SK-N-SH treated with all-trans-retinoic acid at 6 μM for 48 hours (cell line): ENCODE data around the gene KIF1C.

ENCODE experiments used
- ATAC-seq: fragments of 200-7000 bp; cut with Tn5 transposase; 3 replicates; pipeline ENCODE4 v1.9.1; 2020; ENCODE audit warnings: mild to moderate bottlenecking, moderate library complexity
- ARNTL ChIP-seq: fragments of 450-650 bp; formaldehyde crosslinking; IDR thresholded peaks from 2 replicates; pipeline ENCODE4 v1.5.0; 2020; ENCODE audit warnings: low read depth, mild to moderate bottlenecking, moderate library complexity, borderline replicate concordance
- BACH2 ChIP-seq: fragments of 250-450 bp; sonication (Bioruptor Pico); IDR thresholded peaks from 2 replicates; pipeline ENCODE4 v1.9.0; 2021; ENCODE audit warnings: mild to moderate bottlenecking, borderline replicate concordance
- ESRRG ChIP-seq: fragments of 250-450 bp; sonication (Bioruptor Pico); IDR thresholded peaks from 2 replicates; pipeline ENCODE4 v1.6.1; 2021; ENCODE audit warnings: mild to moderate bottlenecking
- GLIS3 ChIP-seq: fragments of 250-450 bp; sonication (Bioruptor Pico); IDR thresholded peaks from 2 replicates; pipeline ENCODE4 v1.5.0; 2020; ENCODE audit warnings: mild to moderate bottlenecking, moderate library complexity
- ISL1 ChIP-seq: fragments of 250-450 bp; sonication (Bioruptor Pico); IDR thresholded peaks from 2 replicates; pipeline ENCODE4 v2.1.2; 2022; ENCODE audit warnings: mild to moderate bottlenecking, moderate library complexity
- OSR1 ChIP-seq: fragments of 250-450 bp; sonication (Bioruptor Pico); IDR thresholded peaks from 2 replicates; pipeline ENCODE4 v1.8.0; 2022; ENCODE audit warnings: moderate library complexity, mild to moderate bottlenecking, inconsistent platforms
- PPARA ChIP-seq: fragments of 250-450 bp; sonication (Bioruptor Pico); IDR thresholded peaks from 2 replicates; pipeline ENCODE4 v1.5.0; 2020; ENCODE audit warnings: mild to moderate bottlenecking, borderline replicate concordance
- SNAI2 ChIP-seq: fragments of 250-450 bp; sonication (Bioruptor Pico); IDR thresholded peaks from 2 replicates; pipeline ENCODE4 v1.5.0; 2020; ENCODE audit warnings: mild to moderate bottlenecking, moderate library complexity
- TCF4 ChIP-seq: fragments of 250-450 bp; sonication (Bioruptor Pico); IDR thresholded peaks from 2 replicates; pipeline ENCODE4 v1.8.0; 2021; ENCODE audit warnings: mild to moderate bottlenecking, moderate library complexity, borderline replicate concordance
- TOX ChIP-seq: fragments of 250-450 bp; sonication (Bioruptor Pico); IDR thresholded peaks from 2 replicates; pipeline ENCODE4 v1.8.0; 2021; ENCODE audit warnings: mild to moderate bottlenecking, moderate library complexity, borderline replicate concordance
- ZFP3 ChIP-seq: fragments of 250-450 bp; sonication (Bioruptor Pico); IDR thresholded peaks from 2 replicates; pipeline ENCODE4 v1.5.0; 2020; ENCODE audit warnings: mild to moderate bottlenecking, moderate library complexity
- ZFP30 ChIP-seq: fragments of 450-650 bp; formaldehyde crosslinking; IDR thresholded peaks from 2 replicates; pipeline ENCODE4 v1.5.0; 2022; ENCODE audit warnings: mild to moderate bottlenecking, moderate library complexity
- ZNF565 ChIP-seq: fragments of 450-650 bp; formaldehyde crosslinking; conservative IDR thresholded peaks from 2 replicates; pipeline ENCODE4 v1.5.0; 2020; ENCODE audit warnings: low read depth, mild to moderate bottlenecking, moderate library complexity
- ZNF70 ChIP-seq: fragments of 450-650 bp; formaldehyde crosslinking; IDR thresholded peaks from 2 replicates; pipeline ENCODE4 v1.5.0; 2020; ENCODE audit warnings: mild to moderate bottlenecking, moderate library complexity
- ZNF8 ChIP-seq: fragments of 450-650 bp; formaldehyde crosslinking; IDR thresholded peaks from 2 replicates; pipeline ENCODE4 v1.5.0; 2020; ENCODE audit warnings: mild to moderate bottlenecking, moderate library complexity
- TF ChIP-seq, protein P1 (sequence below): fragments of 250-450 bp; sonication (Bioruptor Pico); IDR thresholded peaks from 2 replicates; pipeline ENCODE4 v1.5.1; 2020; ENCODE audit warnings: low read depth, mild to moderate bottlenecking, moderate library complexity
- TF ChIP-seq, protein P2 (sequence below): fragments of 250-450 bp; sonication (Bioruptor Pico); IDR thresholded peaks from 2 replicates; pipeline ENCODE4 v1.8.0; 2020; ENCODE audit warnings: mild to moderate bottlenecking, moderate library complexity, borderline replicate concordance
- TF ChIP-seq, protein P3 (sequence below): fragments of 250-450 bp; sonication (Bioruptor Pico); IDR thresholded peaks from 2 replicates; pipeline ENCODE4 v1.5.1; 2021; ENCODE audit warnings: mild to moderate bottlenecking, moderate library complexity
- TF ChIP-seq, protein P4 (sequence below): fragments of 250-450 bp; sonication (Bioruptor Pico); IDR thresholded peaks from 2 replicates; pipeline ENCODE4 v1.8.0; 2021; ENCODE audit warnings: low read depth, mild to moderate bottlenecking, moderate library complexity, borderline replicate concordance
- TF ChIP-seq, protein P5 (sequence below): fragments of 250-450 bp; sonication (Bioruptor Pico); IDR thresholded peaks from 2 replicates; pipeline ENCODE4 v1.5.0; 2020; ENCODE audit warnings: mild to moderate bottlenecking, moderate library complexity

Gene KIF1C

DNA sequence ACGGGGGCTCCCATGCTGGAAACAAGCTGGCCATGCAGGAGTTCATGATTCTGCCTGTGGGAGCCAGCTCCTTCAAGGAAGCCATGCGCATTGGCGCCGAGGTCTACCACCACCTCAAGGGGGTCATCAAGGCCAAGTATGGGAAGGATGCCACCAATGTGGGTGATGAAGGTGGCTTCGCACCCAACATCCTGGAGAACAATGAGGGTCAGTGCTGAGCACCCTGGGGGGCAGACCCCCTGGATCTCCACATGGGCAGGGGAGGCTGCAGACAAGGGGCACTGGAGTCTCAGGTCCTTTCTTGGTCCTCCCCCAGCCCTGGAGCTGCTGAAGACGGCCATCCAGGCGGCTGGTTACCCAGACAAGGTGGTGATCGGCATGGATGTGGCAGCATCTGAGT is 42.7 kb upstream of the KIF1C start:
- TF ChIP-seq, protein P1, sequence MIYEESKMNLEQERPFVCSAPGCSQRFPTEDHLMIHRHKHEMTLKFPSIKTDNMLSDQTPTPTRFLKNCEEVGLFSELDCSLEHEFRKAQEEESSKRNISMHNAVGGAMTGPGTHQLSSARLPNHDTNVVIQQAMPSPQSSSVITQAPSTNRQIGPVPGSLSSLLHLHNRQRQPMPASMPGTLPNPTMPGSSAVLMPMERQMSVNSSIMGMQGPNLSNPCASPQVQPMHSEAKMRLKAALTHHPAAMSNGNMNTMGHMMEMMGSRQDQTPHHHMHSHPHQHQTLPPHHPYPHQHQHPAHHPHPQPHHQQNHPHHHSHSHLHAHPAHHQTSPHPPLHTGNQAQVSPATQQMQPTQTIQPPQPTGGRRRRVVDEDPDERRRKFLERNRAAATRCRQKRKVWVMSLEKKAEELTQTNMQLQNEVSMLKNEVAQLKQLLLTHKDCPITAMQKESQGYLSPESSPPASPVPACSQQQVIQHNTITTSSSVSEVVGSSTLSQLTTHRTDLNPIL (CRISPR knock-in tag), result no peak
- no peak for TF ChIP-seq BACH2 (CRISPR knock-in tag)
- no peak for TF ChIP-seq ESRRG (CRISPR knock-in tag)
- TF ChIP-seq OSR1 (CRISPR knock-in tag), result no peak
- TF ChIP-seq GLIS3 (CRISPR knock-in tag), result no peak
- TF ChIP-seq ZNF8 (CRISPR knock-in tag), result no peak
- TF ChIP-seq TCF4 (CRISPR knock-in tag), result no peak
- no peak for TF ChIP-seq SNAI2 (CRISPR knock-in tag)
- no peak for ATAC-seq

DNA sequence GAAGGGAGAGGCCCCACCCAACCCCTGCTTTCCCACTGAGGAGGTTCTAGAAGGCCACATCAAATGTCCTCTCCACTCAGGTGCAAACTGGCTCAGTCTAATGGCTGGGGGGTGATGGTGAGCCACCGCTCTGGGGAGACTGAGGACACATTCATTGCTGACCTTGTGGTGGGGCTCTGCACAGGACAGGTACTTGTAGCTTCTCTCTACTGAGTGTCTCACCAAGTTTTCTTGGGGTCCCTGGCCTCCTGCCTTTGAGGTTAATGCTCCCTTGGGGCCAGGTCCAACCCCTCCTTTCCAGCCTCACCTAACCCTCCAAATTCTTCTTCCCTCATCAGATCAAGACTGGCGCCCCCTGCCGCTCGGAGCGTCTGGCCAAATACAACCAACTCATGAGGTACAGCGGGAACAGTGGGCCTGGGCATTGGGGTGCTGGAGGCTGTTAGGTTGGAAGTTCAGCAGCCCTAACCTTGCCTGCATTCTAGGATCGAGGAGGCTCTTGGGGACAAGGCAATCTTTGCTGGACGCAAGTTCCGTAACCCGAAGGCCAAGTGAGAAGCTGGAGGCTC is 41.2 kb upstream of the KIF1C start:
- no peak for ATAC-seq
- TF ChIP-seq ESRRG (CRISPR knock-in tag), result no peak
- TF ChIP-seq ZFP30, result no peak
- no peak for TF ChIP-seq ZNF565 (CRISPR knock-in tag)
- no peak for TF ChIP-seq TCF4 (CRISPR knock-in tag)
- TF ChIP-seq OSR1 (CRISPR knock-in tag), result no peak
- TF ChIP-seq ARNTL, result no peak
- TF ChIP-seq TOX (CRISPR knock-in tag), result no peak
- TF ChIP-seq, protein P2, sequence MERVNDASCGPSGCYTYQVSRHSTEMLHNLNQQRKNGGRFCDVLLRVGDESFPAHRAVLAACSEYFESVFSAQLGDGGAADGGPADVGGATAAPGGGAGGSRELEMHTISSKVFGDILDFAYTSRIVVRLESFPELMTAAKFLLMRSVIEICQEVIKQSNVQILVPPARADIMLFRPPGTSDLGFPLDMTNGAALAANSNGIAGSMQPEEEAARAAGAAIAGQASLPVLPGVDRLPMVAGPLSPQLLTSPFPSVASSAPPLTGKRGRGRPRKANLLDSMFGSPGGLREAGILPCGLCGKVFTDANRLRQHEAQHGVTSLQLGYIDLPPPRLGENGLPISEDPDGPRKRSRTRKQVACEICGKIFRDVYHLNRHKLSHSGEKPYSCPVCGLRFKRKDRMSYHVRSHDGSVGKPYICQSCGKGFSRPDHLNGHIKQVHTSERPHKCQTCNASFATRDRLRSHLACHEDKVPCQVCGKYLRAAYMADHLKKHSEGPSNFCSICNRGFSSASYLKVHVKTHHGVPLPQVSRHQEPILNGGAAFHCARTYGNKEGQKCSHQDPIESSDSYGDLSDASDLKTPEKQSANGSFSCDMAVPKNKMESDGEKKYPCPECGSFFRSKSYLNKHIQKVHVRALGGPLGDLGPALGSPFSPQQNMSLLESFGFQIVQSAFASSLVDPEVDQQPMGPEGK (CRISPR knock-in tag), result no peak
- TF ChIP-seq, protein P1 (CRISPR knock-in tag), result no peak
- no peak for TF ChIP-seq ZNF70 (CRISPR knock-in tag)
- TF ChIP-seq, protein P3, sequence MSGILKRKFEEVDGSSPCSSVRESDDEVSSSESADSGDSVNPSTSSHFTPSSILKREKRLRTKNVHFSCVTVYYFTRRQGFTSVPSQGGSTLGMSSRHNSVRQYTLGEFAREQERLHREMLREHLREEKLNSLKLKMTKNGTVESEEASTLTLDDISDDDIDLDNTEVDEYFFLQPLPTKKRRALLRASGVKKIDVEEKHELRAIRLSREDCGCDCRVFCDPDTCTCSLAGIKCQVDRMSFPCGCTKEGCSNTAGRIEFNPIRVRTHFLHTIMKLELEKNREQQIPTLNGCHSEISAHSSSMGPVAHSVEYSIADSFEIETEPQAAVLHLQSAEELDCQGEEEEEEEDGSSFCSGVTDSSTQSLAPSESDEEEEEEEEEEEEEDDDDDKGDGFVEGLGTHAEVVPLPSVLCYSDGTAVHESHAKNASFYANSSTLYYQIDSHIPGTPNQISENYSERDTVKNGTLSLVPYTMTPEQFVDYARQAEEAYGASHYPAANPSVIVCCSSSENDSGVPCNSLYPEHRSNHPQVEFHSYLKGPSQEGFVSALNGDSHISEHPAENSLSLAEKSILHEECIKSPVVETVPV (CRISPR knock-in tag), result no peak
- no peak for TF ChIP-seq BACH2 (CRISPR knock-in tag)

DNA sequence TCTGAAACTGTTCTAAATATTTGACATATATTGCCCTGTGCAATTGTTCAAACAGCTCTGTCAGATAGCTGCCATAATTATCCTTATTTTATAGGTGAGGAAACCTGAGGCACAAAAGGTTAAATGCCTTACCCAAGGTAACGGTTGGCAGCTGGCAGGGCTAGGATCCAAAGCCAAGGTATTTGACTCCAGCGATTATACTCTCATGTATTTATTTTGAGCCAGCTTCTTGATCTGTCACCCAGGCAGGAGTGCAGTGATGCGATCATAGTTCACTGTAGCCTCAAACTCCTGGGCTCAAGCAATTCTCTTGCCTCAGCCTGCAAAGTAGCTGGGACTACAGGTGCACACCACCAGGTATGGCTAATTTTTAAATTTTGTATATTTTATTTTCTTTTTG is 39.6 kb upstream of the KIF1C start:
- ATAC-seq, result no peak

DNA sequence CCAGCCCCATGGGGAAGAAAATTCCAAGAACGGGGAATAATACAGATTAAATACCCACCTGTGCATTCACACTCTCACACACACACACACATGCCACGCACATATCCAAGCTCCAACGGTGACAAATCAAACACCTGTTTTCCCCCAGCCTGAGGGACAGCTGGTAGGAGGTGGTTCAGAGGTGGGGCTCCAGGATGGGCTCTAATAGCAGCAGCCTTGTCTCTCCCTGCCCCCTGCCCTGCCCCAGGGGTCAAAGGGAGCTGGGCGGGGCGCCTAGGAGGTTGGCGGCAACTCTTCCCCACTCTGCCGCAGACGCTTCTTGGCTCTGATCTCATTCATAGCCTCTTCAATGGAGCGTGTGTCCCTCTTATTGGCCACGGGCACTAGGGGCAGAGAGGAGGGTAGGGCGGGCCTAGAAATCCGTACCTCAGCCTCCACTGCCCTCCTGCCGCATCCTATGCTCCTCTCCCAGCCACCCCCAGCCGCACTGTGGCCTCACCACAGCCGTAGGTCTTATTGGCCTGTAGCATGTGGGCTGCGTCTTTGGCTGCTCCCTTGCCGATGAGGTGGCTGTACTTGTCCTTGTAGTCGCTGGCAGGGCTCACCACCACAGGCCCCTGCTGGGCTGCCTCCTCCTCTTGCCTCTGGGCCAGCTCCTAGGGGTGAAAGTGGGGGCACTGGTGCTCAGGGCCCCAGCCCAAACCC is 38.3 kb upstream of the KIF1C start:
- no peak for ATAC-seq
- TF ChIP-seq, protein P2 (CRISPR knock-in tag), result no peak
- TF ChIP-seq ZNF70 (CRISPR knock-in tag) (no peak), OSR1 (CRISPR knock-in tag) (no peak), PPARA (CRISPR knock-in tag) (no peak), TCF4 (CRISPR knock-in tag) (no peak), TOX (CRISPR knock-in tag) (no peak), ISL1 (CRISPR knock-in tag) (no peak), ZFP3 (CRISPR knock-in tag) (no peak), BACH2 (CRISPR knock-in tag) (no peak)
- TF ChIP-seq, protein P4, sequence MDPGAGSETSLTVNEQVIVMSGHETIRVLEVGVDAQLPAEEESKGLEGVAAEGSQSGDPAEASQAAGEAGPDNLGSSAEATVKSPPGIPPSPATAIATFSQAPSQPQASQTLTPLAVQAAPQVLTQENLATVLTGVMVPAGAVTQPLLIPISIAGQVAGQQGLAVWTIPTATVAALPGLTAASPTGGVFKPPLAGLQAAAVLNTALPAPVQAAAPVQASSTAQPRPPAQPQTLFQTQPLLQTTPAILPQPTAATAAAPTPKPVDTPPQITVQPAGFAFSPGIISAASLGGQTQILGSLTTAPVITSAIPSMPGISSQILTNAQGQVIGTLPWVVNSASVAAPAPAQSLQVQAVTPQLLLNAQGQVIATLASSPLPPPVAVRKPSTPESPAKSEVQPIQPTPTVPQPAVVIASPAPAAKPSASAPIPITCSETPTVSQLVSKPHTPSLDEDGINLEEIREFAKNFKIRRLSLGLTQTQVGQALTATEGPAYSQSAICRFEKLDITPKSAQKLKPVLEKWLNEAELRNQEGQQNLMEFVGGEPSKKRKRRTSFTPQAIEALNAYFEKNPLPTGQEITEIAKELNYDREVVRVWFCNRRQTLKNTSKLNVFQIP (CRISPR knock-in tag), result no peak
- TF ChIP-seq, protein P1 (CRISPR knock-in tag), result no peak
- TF ChIP-seq, protein P5, sequence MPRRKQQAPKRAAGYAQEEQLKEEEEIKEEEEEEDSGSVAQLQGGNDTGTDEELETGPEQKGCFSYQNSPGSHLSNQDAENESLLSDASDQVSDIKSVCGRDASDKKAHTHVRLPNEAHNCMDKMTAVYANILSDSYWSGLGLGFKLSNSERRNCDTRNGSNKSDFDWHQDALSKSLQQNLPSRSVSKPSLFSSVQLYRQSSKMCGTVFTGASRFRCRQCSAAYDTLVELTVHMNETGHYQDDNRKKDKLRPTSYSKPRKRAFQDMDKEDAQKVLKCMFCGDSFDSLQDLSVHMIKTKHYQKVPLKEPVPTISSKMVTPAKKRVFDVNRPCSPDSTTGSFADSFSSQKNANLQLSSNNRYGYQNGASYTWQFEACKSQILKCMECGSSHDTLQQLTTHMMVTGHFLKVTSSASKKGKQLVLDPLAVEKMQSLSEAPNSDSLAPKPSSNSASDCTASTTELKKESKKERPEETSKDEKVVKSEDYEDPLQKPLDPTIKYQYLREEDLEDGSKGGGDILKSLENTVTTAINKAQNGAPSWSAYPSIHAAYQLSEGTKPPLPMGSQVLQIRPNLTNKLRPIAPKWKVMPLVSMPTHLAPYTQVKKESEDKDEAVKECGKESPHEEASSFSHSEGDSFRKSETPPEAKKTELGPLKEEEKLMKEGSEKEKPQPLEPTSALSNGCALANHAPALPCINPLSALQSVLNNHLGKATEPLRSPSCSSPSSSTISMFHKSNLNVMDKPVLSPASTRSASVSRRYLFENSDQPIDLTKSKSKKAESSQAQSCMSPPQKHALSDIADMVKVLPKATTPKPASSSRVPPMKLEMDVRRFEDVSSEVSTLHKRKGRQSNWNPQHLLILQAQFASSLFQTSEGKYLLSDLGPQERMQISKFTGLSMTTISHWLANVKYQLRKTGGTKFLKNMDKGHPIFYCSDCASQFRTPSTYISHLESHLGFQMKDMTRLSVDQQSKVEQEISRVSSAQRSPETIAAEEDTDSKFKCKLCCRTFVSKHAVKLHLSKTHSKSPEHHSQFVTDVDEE (CRISPR knock-in tag), result no peak

More for the DNA sequence above, 39.6 kb upstream of the KIF1C start:
- TF ChIP-seq OSR1 (CRISPR knock-in tag), result no peak
